ENCODE results near the gene IPO8.
"Not testable (repeated sequence)": the region's sequence is repeated elsewhere in the genome, so short reads cannot be mapped to it uniquely, and the experiment has no call there.

IPO8 gene

DNA sequence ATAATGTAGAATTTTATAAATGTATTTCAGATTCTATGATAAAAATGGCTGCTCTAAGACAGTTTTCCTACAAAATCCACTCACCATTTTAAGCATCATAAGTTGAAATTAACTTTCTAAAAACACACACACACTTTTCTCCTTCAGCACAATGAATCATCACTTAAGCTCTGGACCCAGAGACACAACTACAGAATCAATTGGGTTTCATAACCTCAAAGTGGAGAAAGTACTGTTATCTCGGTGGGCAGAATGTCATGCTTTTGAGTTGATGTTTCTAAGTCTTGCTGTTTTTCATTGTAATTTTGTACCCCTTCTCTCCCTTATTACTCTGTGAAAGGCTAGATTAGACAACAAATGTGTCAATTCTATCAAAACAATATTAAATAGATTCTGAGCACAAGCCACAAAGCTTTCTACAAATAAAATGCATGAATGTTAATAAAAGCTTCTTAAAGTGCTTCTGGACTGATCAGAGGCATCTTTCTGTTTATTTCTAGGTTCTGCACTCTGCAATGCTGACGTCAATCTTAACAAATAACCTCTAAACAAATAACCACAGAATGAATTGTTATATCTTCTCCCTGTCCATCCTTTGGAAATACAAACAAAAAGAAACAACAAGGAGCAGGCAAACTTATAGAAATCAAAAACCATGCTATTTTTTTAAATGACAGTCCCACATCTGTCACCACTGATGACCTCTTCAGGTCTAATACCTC, 8.2 kb downstream of the IPO8 start:
- no peak for DNase-seq

DNA sequence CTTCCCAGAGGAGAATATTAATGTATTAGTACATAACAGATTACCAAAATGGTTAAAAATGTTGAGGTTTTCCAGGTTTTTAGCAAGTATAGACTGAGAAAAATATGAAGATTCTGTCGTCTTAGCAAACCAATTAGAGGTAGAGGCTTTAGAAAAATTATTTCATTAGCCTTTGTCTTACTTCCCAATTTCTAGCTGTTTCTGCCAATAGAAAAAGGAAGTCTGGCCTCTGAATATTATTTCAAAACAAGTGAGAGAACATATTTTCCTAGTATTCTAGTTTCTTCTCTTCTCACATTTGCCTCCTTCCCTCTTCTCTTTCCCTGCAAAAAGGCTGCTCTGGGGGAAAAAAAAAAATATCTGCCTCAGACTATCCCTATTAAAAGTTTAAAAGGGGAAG, 16.4 kb downstream of the IPO8 start:
- DNase-seq: no peak

DNA sequence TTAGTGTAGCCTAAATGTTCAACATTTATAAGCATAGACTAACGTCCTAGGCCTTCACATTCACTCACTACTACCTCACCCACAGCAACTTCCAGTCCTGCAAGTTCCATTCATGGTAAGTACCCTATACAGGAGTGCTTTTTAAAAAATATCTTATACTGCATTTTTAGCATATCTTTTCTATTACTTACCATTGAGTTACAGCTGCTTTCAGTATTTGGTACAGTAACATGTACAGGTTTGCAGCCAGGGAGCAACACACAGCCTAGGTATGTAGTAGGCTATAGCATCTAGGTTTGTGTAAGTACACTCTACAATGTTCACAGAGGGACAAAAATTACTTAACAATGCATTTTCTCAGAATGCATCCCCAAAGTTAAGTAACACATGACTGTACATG, 17.4 kb downstream of the IPO8 start:
- no peak for DNase-seq

DNA sequence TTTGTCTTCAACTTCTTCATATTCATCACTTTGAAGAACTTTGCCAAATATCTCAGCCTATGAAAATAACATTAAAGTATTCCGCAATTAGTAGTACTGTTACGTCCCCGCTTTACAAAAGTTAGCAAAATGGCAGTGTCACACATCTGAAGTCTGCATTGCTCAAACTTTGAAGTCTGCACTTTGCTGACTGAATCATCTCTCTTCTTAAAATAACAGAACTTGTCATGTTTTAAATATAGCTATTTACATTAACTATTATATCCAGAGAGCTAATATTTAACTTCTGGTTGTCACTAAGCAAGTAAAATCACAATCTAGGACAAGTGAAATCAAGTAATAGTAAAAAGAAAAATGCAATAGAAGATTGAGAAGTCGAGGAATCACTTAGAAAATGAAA, 34.5 kb downstream of the IPO8 start:
- no peak for DNase-seq

DNA sequence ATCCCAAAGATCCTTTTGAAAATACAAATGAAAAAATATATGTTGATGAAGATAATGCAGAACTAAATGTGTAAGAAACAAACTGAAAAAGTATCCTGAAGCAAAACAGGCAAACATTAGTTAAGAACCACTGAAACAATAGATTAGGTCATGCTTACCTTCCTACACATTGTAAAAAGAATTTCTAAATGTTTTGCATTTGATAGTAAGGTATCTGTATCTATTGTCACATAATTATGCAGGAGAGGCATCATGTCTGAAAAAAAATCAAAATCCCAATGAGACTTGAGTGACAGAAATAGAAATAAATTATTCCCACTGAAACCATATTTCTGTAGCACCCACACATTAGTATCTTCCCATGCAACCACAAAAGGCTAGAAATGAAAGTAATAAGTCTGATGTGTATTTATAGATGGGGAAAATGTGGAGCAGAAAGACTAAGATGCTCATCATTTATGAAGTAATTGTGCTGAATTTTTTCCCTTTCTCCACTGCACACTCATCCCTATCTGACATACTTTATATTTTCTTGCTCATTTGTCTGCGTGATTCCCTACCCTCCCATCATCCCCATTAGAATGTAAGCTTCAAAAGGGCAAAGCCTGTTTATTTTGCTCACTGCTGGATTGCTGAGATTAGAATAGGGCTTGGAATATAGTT, 43.5 kb downstream of the IPO8 start:
- no peak for DNase-seq

DNA sequence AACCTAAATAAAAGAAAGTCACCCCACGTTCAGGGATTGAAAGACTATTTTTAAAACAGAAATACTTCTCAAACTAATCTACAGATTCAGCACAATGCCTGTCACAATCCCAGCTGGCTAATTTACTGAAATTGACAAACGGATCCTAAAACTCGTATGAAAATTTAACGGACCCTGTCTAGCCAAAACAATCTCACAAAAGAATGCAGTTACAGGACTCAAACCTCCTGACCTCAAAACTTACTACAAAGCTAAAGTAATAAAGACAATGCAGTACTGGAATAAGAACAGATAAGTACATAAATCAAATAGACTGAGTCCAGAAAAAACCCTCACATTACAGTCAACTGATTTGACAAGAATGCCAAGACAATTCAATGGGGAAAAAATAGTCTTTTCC, 48.8 kb downstream of the IPO8 start:
- DNase-seq: no peak

DNA sequence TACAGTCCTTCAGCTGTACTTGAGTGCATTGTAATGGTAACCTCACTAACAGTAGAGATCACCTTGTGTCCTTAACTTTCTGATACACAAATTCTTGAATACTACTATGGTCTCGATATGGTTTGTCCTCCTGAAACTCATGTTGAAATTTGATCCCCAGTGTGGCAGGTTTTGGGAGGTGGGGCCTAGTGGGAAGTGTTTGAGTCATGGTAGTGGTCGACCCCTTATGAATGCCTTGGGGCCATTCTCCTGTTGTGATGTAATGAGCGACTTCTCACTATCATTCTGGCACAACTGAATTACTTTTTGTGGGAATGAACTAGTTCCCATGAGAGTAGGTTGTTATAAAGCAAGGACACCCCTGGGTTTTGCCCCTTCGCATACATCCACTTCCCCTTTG, 52.3 kb downstream of the IPO8 start:
- DNase-seq: no peak

DNA sequence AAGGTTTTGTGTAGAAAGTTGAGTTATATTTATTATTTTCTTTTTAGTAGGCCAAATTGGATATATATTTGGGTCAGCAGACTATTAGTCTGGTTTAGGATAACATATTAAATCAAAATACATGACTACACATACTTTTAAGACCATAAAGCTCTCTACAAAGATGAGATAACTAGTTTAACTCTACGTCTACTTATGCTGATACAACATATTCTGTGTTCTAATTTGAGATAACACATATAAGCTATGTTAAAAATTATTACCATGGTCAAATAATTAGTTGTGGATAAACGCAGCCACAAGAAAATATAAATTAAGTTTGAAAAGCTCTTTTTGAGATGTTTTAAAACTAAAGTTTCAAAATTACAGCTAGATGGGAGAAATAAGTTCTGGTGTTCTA, 55.3 kb downstream of the IPO8 start:
- no peak for DNase-seq

DNA sequence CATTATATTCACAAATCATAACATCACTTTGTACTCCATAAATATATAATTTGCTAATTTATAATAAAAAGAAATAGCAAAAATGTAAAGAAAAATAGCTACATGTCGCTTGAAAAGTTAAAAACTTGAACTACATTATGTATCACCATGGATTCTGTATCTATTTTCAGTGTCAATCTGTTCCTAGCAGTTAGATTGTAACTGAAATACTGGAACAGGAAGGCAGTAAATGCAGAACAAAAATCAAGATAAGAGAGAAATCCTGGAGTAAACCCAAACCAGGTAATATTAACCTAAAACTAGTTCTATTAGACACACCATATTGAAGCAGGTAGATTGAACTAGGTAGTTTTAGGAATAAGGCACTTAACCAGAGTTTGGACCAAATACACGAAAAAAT, 60.3 kb downstream of the IPO8 start:
- DNase-seq: no peak

DNA sequence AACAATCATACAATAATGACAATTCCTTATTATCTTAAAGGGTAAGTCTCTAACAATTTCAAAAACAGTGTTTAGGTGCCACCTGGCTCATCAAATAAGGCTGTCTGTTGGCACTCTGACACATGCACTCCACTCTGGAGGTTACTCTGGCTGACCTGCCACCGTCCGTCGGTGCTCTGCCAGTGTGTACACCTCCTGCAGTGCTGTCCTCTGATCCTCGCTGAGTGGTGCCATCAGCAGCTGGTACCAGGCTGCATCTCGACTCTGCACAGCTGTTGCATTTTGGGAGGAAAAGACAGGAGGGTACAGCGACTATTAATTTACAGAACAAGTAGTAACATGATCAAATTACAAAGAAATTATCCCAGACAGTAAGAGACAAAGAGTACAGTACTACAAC, 63.9 kb downstream of the IPO8 start:
- no peak for DNase-seq

DNA sequence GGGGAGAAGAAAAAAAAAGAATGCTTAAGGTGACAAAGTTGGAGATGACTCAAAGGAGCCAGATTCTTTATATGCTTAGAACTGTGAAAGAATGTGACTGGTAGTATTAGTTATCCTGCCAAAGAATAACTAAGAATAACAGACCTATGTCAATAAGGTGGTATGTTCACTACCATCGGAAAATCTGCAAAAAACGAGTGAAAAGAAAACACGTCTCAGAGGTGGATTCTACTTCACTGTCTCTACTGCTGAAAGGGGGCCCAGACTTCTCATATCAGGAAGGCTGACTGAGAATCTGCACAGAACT, 64.7 kb downstream of the IPO8 start:
- DNase-seq: no peak

DNA sequence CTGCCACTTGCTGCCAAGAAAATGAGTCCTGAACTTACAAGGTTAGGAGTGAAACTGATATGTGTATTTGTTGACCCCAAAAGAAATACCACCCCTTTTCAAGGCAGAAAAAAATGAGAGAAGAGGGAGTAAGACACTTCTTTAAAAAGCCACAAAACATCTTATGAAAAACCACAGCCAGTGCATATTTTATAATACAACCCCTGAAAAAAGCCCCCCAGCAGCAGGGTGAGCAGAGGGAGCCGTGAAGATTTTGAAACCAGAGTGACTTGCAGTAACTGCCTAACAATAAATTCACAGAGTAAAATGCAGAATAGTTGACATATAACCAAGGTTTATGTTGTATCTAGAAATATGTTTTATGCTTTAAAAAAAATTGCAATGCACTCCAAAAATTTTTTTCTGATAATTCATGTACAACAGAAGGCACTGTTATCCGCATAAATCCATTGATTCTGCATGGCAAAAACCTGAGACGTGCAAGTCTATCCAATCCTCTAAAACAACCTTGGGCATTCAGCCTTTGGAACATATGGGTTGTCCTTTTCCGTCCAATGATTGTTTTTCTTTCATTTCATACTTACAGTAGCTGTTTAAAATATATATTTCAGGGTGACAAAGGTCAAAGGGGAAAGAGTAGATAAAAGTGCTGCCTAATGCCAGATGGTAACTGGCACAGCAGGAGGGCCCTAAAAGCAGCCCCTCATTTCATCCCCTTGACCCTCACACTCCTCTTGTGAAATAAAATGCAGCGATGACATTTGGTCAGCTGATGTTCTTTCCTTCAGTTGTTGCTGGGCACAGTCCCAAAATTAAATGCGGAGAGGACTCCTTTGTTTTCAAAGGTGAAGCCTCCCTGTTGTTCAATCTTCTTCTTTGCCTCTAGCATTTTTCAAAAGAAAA, 65.3 kb downstream of the IPO8 start:
- DNase-seq: no peak

DNA sequence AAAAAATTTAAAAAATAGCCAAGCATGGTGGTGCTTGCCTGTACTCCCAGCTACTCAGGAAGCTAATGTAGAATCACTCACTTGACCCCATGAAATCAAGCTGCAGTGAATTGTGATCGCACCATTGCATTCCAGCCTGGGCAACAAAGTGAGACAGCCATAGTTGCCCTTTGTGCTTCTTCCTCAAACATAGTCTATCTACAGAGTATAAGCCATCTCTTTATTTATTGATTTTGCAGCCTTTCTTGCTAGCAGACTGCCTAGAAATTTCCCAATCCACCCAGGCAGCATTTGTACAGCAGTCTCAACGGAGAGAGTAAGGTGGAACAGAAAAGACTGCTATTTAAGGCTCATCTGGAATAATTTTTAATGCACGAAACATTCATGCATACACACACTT, 68.8 kb downstream of the IPO8 start:
- DNase-seq: no peak

DNA sequence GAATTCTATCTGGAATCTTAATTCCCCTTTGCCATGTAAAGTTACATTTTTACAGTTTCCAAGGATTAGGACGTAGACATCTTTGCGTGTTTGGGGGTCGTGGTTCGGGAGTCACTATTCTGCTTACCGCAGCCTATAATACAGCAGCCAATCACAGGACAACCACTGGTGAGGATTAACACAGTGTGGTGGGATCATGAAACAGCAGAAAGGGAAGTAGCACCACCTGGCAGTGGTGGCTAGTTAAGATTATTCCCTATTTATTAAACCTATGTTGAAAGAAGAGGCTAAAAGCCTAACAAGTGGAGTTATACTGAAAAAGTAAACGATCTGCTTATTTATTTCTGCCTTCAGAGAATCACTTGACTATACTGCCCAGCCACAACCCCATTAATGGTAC, 71.7 kb downstream of the IPO8 start:
- DNase-seq: no peak

DNA sequence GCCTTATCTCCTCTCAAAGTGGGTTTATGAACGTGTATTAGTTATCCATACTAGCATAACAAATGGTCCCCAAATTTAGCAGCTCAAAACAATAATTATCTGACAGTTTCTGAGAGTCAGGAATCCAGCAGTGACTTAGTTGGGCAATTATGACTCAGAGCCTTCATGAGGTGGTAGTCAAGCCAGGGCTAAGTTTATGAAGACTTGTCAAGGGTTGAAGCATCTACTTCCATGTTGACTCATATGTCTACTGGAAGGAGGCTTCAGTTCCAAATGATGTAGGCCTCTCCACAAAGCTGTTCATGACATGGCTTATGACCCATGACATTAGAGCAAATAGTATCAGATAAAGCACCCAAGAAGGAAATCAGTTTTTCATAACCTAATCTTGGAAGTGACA, 73.2 kb downstream of the IPO8 start:
- no peak for DNase-seq

DNA sequence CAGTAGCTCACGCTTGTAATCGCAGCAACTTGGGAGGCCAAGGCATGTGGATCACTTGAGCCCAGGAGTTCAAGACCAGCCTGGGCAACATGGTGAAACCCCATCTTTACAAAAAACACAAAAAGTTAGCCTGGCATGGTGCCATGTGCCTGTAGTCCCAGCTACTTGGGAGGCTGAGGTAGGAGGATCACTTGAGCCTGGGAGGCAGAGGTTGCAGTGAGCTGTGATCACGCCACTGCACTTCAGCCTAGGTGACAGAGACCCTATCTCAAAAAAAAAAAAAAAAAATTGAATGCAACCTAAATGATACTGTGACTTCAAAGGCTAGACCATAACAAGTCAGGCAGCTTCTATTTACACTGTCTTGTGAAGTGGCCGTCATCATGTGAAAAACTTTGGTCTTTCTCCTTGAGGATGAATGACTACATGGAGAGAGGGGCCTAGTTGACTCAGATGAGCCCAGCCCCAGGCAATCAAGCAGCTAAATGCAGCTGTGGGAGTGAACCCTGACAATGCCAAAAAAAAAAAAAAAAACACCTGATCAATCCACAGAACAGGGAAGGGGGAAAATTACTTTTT, 73.9 kb downstream of the IPO8 start:
- not testable (repeated sequence) for DNase-seq

DNA sequence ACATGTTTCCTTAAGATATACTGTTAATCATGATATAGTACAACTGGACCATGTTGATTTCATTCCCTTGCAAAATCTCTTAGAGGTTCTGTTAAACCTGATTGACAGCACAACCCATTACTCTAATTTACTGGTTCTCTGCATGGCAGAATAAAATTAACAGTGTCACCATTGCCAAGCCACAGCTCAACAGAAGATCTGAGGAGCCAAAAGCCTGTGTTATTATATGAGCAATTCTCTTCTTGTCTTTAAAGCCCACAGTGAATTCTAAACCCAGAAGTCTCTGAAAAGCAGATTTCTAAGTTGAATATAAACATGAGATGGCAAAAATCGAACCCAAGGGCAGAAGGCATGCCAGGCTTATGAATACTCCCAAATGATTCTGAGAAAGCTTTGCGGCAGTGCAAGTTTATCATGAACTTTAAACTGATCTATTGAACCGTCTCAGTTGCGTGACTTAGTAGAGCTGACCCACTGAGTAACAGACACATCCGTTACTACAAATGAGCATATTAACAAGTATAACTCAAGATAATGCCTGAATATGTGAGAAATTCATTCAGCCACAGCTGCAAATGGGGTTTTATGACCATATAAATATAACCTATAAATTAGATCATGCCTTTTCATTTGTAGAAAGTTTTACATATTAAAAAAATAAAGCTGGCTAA, 78.2 kb downstream of the IPO8 start:
- no peak for DNase-seq

DNA sequence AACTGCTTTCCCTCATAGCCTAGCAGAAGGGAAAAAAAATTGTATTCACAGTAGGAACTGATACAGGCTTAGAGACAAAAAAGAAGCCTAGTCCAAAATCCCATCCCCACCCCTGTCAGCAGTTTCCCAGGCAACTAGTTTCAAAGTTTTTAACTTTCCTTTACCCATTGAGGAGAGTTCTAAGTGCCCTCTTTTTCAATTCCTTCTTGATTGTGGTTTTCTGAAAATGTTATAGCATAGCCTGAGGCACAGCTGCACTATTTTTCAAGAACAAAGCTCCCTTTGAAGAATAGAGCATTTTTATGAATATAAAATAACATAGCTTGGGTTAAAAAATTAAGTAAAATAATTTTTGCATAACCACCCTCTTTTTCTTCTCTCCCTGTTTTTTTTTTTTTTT, 81.6 kb downstream of the IPO8 start:
- DNase-seq: no peak

DNA sequence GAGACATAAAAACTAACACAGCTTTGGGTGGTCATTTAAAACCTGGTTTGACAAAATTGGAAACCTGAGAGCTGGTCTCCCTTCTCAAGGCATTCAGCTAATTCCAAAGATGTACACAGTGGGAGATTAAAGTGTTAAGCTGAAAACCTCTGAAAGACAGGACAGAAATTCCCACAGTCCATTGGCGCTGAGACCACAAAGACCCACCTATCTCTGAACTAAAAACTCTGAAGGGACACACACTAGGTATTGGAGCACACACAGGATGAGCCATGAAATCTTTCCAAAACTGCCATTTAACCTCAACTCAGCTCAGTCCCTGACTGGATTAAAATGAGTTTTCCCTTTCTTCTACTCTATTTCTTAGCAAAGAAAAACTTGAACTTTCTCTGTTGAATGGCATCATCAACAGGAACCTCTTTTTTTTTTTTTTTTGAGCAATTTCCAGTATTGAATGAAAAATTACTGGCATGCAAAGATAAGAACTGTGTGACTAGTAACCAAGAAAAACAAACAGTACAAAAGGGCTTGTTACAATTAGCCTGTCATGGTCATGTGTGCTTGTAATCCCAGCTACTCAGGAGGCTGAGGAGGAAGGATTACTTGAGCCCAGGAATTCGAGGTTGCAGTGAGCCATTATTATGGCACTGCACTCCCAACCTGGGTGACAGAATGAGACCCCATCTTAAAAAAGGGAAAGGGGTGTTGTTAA, 82.4 kb downstream of the IPO8 start:
- no peak for DNase-seq

DNA sequence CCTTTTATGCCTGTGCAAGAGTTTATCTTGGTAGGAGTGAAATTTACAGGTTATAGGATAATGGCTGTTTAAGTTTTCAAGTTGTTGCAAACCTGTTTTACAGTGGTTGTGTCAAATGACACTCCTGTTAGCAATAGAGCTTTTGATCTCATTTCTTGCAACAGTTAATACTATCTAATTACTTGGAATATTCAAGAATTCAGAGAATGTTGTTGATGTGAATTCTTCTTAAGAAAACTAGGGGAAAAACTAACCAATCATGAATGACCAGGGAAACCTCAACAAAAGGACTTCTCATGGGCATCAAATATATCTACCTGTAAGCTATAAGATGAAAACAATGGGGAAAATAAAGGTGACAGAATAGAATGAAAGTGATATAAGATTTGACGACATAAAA, 85.0 kb downstream of the IPO8 start:
- DNase-seq: no peak

DNA sequence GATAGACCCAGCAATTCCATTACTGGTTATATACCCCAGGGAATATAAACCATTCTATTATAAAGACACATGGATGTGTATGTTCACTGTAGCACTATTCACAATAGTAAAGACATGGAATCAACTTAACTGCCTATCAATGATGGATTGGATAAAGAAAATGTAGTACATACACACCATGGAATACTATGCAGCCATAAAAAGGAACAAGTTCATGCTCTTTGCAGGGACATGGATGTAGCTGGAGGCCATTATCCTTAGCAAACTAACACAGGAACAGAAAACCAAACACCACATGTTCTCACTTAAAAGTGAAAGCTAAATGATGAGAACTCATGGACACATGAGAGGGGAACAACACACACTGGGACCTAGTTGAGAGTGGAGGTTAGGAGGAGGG, 85.8 kb downstream of the IPO8 start:
- not testable (repeated sequence) for DNase-seq

DNA sequence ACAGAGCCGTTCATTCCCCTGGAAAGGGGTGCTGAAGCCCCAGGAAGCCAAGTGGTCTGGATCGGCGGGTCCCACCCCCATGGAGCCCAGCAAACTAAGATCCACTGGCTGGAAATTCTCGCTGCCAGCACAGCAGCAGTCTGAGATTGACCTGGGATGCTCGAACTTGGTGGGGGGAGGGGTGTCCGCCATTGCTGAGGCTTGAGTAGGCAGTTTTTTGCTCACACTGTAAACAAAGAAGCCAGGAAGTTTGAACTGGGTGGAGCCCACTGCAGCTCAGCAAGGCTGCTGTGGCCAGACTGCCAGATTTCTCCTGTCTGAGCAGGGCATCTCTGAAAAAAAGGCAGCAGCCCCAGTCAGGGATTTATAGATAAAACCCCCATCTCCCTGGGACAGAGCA, 91.4 kb downstream of the IPO8 start:
- DNase-seq: not testable (repeated sequence)

DNA sequence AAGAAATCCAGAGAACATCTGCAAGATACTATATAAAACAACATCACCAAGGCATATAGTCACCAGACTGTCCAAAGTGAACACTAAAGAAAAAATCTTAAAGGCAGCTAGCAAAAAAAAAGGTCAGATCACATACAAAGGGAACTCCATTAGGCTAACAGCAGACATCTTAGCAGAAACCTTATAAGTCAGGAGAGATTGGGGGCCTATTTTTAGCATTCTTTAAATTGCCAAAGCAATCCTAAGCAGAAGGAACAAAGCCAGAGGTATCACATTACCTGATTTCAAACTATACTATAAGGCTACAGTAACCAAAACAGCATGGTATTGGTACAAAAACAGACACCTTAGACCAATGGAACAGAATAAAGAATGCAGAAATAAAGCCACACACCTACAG, 92.5 kb downstream of the IPO8 start:
- DNase-seq: no peak
